Endothelial cell of hepatic sinusoid (primary cell): ENCODE data around the gene CRADD.

ENCODE experiments used
- in situ Hi-C: cut with HindIII; loops from 2 replicates; pipeline ENCODE4 v1.10.0; 2017; ENCODE audit warnings: low sequenced_read_pairs

The CRADD gene

DNA sequence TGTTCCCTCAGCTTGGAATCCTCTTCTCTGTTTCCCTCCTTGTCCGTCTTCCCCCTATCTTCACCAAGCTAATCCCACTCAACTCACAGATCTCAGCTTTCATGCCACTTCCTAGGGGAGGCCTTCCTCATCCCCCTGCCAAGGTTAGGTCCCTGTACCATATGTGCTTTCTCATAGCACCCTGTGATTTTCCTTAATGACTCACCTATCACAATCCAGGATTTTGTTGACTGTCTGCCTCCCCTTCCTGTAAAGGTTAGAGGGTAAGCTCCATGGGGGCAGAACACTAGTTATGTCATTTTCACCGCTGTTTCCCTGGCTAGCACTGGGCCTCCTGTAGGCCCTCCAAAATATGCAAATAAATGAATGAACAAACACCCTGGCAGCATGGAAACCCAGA is 57.6 kb downstream of the CRADD start:
- in situ Hi-C loops, result no loop called here

DNA sequence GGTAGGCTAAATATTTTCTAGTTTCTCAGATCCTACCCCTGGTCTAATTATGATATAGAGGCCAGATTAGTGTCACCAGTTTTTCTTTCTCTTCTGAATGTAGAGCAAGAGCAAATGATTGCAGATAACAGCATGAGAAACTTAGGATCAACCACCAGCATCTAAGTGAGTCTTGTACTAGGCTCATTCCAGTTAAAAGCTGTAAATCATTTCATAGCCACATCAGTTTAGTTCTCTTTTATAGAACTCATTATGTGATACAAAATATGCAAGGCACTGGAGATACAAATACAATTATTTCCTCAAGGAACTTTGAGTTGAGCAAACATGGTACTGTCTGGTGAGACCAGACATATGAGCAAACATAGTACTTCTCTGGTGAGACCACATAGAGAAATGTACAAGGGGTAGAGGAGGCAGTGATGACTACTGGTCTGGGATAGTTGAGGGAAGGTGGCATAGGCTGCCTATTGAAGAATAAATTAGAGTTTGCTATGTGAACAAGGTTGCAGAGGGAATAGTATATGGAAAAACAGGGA is 59.5 kb downstream of the CRADD start:
- in situ Hi-C loops, result no loop called here

DNA sequence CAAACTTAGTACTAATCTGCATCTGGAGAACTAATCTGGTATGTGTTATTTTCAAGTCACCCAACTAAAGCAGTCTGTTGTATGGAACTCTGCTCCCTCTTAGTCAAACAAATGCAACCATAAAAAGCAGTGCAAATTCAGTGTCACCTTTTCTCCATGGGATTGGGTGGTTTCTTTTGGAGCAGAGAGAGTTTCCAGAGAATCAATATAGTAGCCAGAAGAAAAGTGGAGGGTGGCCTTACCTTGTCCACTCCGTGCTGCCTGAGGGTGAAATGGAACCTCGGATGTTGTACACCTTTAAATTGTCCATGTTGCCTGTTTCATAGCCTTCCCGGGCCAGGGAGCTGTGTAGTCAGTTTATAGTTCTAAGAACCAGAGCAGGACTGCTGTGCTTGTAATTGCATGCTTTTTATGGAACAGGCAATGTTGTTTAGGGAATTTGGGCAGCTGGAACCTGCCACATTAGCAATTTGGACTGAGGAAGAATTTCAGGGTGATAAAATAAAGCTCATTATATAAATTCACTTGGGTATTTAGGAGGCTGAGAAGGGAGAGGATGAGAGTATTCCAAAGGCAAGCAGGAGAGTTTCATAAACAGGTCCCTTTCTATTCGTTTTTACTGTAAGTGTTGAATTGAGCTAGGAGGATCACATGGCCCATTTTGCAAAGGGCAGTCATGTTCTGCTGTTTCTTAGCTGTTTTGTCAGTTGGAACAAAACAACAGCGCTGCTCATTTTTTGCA is 60.5 kb downstream of the CRADD start:
- in situ Hi-C loops, result no loop called here

DNA sequence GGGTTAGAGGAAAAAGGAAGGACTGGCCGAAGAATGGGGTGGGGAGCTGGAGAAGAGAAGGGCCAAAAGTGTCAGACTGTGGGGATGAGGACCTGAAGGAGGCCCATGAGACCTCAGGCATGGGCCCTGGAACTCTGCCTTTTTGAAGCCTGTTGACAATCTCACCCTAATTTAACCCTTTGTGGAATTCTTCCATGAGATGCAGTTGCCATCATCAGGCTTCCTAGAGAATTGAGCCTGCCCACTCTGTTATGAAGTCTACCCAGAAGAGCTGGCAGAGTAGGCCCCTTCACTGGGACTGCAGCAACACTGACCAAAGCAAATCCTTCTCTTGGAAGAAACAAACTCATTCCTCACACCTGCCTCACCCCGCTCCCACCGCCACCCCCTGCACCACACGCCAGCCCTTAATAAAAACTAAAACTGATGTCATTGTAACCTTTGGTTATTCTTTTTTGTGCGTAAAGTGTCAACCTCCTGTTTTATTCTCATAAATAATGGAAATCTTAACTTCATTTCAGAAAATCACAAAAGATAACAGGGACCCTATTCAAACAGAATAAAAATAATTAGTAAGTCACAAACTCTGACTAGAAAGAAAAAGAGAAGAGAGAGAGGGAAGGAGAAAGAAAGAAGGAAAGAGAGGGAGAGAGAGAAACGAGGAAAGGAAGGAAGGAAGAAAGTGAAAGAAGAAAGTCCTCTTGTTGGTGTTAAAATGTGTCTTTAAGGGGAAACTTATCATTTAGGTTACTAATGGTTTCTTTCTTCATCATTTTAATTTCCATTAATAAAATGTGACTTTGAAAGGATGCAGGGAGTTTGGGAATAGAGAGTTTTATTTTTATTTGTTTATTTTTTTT is 61.3 kb downstream of the CRADD start:
- in situ Hi-C loops, result no loop called here

DNA sequence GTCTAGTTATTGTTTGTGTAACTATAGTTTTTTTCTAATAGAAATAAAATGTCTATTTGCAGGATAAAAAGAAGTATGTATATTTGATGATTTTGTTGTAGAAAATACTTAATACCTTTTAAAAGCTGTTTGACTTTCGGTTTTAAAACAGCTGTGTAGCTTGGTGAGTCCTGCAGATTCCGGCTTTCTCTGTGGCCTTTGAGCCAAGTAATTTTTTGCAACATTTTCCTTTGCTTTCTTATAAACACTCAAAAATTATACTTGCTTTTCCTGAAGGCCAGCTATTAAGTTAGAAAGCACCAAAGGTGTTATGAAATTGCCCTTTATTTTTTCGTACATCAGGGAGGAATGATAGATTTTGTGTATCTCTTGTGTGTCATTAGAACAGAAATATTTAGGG is 63.6 kb downstream of the CRADD start:
- in situ Hi-C loops, result loop anchor here (5.0 kb wide), 1 partner anchor 57 kb away; no protein-coding TSS in a partner anchor

DNA sequence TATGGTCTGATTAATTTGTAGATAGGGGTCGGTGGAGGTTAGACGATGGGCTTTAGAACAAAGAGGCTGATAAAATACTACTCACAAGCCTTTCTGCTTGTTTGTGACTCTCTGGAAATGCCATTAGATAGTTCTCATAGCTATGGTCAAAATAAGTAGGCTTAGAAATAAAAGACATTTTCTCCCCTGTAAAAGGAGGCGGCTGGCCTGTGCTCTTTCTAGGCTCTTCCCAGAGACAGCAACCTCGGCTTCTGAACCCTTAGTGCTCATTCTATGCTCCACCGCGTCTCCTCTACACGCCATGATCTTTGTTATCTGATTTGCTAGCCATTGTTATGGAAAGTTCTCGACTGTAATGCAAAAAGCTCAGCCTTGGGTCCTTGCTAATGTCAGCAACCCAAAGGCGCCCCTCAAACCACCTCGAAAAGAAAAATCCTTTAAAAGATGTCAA is 64.5 kb downstream of the CRADD start:
- in situ Hi-C loops, result loop anchor here (5.0 kb wide), 1 partner anchor 56 kb away; no protein-coding TSS in a partner anchor

DNA sequence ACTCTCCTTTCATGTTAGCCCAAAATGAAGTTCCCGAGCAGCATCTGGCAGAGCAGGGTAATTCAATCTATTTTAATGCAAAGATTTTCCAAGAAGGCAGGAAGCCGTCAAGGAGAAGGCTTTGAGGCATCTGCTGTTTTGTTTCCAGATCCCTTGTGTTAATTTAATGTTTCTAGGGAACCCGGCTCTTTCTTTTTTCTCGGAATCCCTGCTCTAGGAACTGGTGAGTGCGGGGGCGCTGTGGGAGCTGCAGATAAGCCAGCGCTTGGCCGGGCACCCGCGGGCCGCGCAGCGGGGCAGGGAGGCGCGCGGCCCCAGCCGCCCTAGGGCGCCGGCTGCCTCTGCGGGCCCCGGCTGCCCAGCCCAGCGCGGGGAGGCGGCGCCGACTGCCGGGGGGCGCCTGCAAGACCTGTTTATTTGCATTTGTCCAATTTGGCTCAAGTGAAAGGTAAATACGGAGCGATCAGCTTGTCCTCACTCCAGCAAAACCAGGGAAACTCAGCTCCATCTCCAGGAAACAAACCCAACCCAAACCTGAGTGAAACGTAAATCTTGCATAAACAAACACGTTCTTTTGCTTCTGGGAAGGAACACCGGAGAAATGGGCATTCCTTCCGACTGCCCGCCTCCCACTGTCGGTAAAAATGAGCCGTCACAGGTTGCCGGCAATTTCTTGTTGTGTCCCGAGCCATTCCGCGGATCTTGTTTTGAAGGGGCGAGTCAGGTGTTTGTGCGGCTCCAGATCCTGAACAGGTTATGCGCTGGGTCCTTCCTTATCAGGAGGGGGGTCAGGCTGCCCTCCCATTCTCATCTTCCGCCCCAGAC is 65.1 kb downstream of the CRADD start:
- in situ Hi-C loops, result loop anchor here (5.0 kb wide), 1 partner anchor 55 kb away; no protein-coding TSS in a partner anchor

DNA sequence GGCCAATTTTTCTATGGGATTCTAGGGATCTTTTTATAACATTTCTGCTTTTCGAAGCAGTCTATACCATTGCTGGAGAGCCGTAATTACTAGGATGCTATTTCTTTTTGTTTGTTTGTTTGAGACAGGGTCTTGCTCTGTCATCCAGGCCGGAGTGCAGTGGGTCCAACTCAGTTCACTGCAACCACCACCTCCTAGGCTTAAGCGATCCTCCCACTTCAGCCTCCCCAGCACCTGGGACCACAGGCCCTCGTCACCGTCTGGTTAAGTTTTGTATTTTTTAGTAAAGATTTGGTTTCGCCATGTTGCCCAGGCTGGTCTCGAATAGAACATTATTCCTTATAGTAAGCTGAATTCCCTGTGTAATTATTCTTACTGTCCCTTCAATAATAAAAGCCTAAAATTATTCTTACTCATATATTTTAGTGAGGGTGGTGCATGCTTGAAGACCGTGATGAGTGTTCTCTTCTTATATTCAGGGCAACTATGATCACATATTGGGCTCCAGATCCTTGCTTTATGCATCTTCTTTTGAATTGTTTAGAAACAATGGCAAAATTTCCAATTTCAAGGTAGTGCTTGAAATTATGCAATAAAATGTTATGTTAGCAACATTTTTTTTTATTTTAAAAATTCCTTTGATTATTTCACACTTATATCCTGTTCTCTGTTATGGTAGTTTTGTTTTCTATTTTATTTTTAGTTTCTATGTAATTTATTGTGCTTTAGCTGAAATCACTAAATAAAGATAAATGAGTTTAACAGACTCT is 66.2 kb downstream of the CRADD start:
- in situ Hi-C loops, result loop anchor here (5.0 kb wide), 1 partner anchor 54 kb away; no protein-coding TSS in a partner anchor

DNA sequence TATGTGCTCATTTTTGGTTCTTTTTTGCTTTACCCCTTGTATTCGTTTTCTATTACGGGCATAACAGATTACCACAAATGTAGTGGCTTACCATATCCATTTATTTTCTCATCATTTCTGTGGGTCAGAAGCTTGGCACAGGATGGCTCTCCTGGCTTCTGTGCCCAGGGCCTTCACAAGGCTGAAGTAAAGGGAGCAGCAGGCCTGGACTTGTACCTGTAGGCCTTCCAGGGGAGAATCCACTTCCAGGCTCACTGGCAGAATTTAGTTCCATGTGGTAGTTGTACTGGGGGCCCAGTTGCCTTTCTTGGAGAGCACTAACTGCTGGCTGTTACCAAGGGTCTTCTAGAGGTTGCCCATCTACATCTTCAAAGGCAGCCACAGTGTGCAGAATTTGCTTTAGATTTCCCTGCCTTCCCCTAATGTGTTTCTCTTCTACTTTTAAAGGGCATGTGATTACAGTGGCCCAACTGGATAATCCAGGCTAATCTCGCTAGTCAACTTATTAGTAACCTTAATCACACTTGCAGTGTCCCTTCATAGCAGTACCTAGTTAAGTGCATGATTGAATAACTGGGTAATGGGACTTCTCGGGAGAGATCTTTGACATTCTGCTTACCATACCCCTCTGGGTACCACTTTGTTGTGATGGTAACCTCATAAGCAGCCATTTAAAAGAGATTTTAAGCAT is 67.0 kb downstream of the CRADD start:
- in situ Hi-C loops, result loop anchor here (5.0 kb wide), 1 partner anchor 53 kb away; no protein-coding TSS in a partner anchor

DNA sequence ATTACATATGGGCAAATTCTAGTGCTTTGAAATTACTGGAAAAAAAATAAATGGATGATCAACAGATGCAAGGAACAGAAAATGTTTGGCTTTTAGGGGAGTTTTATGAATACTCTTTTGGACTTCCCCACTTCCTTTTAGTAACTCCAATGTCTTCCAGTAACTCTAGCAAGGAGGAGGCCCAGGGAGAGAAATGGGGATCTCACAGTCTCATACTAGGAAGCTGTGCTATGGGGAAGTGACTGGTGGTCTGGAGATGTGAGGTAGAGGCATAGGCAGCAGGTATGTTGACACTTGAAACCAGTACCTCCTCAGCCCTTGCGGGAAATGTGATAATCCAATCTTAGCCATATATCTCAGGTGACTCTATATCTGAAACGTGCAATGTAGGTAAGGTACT is 68.1 kb downstream of the CRADD start:
- in situ Hi-C loops, result no loop called here

DNA sequence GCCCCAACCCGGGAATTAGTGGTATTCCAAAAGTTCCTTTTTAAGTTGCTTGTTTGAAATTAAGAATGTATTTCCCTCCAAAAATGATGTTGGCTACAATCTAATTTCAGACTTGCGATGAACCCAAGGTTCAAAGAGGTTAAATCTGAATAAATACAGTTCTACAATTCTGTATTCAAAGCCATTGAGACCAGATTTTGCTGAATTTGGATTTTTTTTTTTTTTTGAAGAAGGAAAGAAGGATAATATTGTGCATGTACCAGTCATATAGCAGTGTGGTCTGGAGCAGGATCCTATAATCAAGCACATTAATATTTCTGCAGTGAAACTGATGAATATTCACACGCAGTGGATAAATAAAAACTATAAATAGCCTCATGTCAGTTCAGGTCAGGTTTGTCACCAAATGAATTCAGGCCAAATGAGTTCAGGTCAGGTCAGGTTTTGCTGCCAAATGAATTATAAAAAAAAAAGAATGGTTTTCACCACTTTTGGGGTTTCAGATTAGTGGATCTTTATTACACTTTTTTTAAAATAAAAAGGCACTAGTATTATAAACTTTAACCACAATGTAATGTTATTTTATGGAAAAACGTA is 69.5 kb downstream of the CRADD start:
- in situ Hi-C loops, result no loop called here

DNA sequence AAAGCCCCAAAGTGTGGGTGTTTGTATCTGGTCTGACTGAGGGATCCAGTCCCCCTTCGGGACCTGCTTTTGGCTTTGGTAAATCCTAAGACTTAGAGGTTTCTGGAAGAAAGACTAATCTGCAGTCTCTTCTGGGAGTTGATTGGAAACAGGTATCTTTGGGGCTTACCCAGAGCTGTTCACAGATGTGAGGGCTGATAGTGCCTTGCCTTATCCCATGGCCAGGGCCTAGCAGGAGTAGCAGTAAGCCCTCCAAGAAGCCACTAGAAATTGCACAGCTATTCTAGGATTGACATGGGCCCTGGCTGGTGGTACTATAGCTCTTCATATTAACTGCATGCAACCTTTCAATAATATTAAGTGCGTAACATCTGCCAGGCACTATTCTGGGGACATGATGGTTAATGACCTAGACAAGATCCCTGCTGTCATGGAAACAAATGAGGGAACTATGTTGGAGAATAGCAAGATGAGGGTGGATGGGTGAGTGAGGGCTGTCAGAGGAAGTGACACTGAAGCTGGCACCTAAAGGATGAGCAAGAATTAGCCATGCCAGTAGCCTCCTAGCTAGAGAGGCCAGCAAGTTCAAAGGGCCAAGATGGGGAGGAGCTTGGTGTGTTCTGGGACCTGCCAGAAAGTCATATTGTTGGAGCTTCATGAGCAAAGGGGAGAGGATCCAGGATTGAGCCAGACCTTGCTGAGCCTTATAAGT is 71.7 kb downstream of the CRADD start:
- in situ Hi-C loops, result no loop called here

DNA sequence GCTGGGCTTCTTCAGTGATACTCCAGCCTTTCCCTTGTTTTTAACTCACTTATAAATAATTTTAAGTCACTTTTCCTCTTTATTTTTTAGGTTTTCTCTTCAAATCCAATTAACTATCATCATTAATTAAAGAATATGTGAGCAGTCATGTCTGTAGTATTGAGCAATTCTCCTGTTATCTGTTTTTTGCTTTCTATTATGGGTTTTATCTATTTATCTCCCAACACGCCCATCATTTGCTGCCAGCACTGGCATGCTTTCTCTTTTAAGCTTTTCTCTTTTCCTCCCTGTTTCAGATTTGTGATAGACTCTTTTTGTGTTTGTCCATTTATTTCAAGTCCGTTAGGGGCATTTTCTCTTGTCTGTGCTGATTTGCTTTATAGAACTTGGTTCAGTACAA is 72.3 kb downstream of the CRADD start:
- in situ Hi-C loops, result no loop called here

DNA sequence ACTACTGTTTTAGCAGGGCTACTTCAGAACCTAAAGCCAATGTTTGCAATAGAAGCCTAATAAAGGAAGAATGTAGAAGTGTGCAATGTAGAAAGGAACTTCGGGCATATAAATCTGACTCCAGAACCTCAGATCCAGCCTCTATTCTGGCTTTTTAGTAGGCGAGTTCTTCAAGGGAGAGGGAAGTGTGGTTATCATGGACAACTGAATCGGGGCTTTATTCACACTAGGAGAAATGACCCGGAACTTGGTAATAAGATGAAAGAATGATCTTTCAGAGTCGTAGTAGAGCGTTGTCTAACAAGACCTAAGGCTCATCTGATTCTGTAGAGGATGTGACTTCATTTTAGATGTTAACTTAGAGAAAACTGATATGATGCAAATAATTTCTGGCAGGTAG is 72.9 kb downstream of the CRADD start:
- in situ Hi-C loops, result no loop called here

DNA sequence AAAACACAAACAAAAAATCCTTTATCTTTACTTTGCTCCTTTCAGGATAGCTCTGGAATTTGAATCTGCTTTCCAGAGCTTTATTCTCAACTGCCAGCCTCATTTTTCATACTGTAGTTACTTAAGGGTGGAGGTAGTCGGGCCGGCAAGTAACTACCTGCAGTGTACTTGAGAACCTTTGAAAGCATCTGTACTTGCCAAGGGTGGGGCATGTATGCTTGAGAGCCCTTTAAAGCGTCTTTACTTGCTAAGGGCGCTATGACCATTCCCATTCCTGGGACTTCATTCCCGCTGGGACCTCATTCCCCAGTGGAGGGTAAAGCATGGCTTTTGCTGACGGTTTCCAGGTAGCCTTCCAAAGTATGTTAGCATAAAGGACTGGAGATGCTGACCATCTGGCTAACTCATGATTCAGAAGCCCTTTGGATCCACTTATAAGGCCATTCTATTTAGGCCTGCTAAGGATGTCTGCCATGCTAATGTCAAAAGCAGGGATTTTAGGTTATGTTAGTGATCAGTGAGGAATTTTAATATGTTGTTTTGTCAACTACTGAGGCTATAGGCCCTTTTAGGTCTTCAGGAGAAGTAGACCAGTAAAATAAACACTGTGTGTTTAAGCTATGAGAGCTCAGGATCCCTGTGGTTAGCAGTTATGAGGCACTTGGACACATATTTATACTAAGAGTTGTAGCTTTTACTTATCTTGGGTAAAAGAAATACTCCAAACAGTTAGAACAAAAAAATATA is 74.9 kb downstream of the CRADD start:
- in situ Hi-C loops, result no loop called here

DNA sequence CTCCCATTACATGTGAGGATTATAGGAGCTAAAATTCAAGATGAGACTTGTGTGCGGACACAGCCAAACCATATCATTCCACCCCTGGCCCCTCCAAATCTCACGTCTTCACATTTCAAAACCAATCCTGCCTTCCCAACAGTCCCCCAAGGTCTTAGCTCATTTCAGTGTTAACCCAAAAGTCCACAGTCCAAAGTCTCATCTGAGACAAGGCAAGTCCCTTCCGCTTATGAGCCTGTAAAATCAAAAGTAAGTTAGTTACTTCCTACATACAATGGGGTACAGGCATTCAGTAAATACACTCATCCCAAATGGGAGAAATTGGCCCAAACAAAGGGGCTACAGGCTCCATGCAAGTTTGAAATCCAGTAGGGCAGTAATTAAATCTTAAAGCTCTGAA is 76.1 kb downstream of the CRADD start:
- in situ Hi-C loops, result no loop called here

DNA sequence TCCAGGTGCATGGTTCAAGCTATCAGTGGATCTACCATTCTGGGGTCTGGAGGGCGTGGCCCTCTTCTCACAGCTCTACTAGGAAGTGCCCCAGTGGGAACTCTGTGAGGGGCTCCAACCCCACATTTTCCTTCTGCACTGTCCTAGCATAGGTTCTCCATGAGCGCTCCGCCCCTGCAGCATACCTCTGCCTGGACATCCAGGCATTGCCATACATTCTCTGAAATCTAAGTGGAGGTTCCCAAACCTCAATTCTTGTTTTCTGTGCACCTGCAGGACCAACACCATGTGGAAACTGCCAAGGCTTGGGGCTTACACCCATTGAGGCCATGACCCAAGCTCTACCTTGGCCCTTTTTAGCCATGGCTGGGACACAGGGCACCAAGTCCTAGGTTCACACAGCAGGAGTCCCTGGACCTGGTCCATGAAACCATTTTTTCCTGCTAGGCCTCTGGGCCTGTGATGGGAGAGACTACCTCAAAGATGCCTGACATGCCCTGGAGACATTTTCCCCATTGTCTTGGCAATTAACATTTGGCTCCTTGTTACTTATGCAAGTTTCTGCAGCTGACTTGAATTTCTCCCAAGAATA is 76.8 kb downstream of the CRADD start:
- in situ Hi-C loops, result no loop called here
